Testis (tissue), 3 donors: ENCODE results near the gene CCBE1. TPM values are rescaled to one million over a fixed set of nuclear protein-coding genes. Genes with fewer than 3 reads are reported as not detected.

Experiments used
- DNase-seq: peaks from one replicate; pipeline ENCODE4 v3.0.0-alpha.2; 2019
- H3K27ac ChIP-seq, 2 donors: fragments of 200-600 bp; sonication (generic); one replicate each; pipeline ENCODE4 v1.5.1; 2019
- H3K27me3 ChIP-seq: fragments of 200-600 bp; sonication (generic); one replicate; pipeline ENCODE4 v1.5.1; 2019
- H3K36me3 ChIP-seq: fragments of 200-600 bp; sonication (generic); one replicate; pipeline ENCODE4 v1.5.1; 2017; ENCODE audit warnings: low read depth; ENCODE audit errors: missing control alignments
- H3K4me1 ChIP-seq: fragments of 200-600 bp; sonication (generic); one replicate; pipeline ENCODE4 v1.5.1; 2019
- H3K4me3 ChIP-seq, 2 donors: fragments of 200-600 bp; sonication (generic); one replicate each; pipeline ENCODE4 v1.5.1; 2017 to 2019
- H3K9me3 ChIP-seq: fragments of 200-600 bp; sonication (generic); one replicate; pipeline ENCODE4 v1.5.1; 2017
- POLR2A ChIP-seq: fragments of 450-650 bp; IDR thresholded peaks from one replicate; pipeline ENCODE4 v1.6.1; 2017; ENCODE audit warnings: antibody characterized with exemption, mild to moderate bottlenecking, moderate library complexity
- WGBS, 2 donors: methylation state at CpG; one replicate each; pipeline ENCODE4 v1.1.5; 2018; 5-methylcytosine and 5-hydroxymethylcytosine counted together
- intact Hi-C: fragments of 100-400 bp; cut with DNase I; formaldehyde crosslinking; loops from one replicate; pipeline ENCODE4 v1.15.1; 2023; ENCODE audit warnings: low total_unique reads
- polyA plus RNA-seq: library from polyadenylated mRNA; stranded (reverse); fragments of 350-450 nt; fragmentation: Illumina TruSeq; extraction: RNeasy Lipid Tissue Mini Kit (QIAGEN cat#74804); gene quantifications from one replicate; pipeline ENCODE4 v1.2.3, GENCODE V29; 2014; ENCODE audit warnings: low read depth, low replicate concordance; ENCODE audit not compliant: insufficient read depth
- total RNA-seq, 2 donors: library from RNA; depleted of rRNA; stranded (reverse); fragments of >200 nt; gene quantifications; one replicate each; pipeline ENCODE4 v1.2.3, GENCODE V29; 2016
- TF ChIP-seq, protein P1 (sequence below), 3 experiments: fragments of 450-650 bp in 2 of 3; fragments of 200-600 bp in 1 of 3; sonication (generic) in 1 of 3; IDR thresholded peaks; one replicate each; pipeline ENCODE4 v1.5.1; 2016 to 2019; ENCODE audit warnings: antibody characterized with exemption in 3 of 3, mild to moderate bottlenecking in 2 of 3, moderate library complexity in 1 of 3

The CCBE1 gene
- total and polyA plus RNA-seq, 3 donors from 2014 or later, result 1.8 to 2.6 (median 1.9) TPM

DNA sequence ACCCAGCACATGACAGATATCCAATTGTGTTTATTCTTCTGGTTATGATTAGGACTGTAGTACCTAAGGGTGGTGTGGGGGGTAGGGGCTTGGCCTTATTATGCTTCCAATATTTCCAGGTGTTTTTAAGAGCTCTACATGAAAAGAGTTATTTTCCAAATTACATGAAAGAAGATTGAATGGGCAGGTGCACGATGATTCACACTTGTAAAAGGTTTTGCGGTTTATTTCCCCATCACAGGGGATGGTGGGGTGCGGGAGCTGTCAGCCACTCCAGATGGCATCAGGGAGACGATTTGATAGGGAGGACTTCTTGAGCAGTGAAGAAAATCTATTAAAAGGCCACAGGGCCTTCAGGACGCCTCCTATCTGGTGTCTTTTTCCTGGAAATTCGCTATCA lies 15.1 kb upstream of the CCBE1 start:
- Histone ChIP-seq H3K4me3 (no peak overlapping the region), H3K4me1 (peaks cover 6% of the 10 kb centered on the region), H3K36me3 (no peaks in the 10 kb centered on the region), H3K27ac (no peak overlapping the region), H3K27me3 (no peaks in the 10 kb centered on the region), H3K9me3 (no peaks in the 10 kb centered on the region)
- WGBS, 2 donors, result 90% methylated on average over 6 of the region's 6 CpGs
- intact Hi-C loops, result no loop called here
- TF ChIP-seq POLR2A, result no peak
- TF ChIP-seq, protein P1, sequence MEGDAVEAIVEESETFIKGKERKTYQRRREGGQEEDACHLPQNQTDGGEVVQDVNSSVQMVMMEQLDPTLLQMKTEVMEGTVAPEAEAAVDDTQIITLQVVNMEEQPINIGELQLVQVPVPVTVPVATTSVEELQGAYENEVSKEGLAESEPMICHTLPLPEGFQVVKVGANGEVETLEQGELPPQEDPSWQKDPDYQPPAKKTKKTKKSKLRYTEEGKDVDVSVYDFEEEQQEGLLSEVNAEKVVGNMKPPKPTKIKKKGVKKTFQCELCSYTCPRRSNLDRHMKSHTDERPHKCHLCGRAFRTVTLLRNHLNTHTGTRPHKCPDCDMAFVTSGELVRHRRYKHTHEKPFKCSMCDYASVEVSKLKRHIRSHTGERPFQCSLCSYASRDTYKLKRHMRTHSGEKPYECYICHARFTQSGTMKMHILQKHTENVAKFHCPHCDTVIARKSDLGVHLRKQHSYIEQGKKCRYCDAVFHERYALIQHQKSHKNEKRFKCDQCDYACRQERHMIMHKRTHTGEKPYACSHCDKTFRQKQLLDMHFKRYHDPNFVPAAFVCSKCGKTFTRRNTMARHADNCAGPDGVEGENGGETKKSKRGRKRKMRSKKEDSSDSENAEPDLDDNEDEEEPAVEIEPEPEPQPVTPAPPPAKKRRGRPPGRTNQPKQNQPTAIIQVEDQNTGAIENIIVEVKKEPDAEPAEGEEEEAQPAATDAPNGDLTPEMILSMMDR (IDR thresholded peaks at IDR 0.05), result no peak
- no peak for DNase-seq

DNA sequence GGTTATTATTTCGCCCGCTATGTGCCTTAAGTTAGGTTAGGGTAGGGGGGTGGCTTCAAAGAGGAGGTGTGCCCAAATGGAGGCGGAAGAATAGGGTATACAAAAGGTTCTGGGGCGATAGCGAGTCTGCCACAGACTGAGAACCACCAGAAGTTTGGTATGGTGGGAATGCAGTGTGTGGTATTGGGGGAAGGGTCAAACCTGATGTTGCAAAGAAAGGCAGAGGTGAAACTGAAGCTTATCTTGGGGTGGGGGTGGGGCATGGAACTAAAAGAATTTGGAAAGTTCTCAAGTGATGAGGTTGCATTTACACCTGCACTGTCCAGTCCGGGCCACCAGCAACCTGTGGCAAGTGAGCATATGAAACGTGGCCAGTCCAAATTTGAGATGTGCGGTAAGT lies 11.8 kb upstream of the CCBE1 start:
- H3K4me3 ChIP-seq, result no peak overlapping the region
- no peak for TF ChIP-seq POLR2A
- TF ChIP-seq, protein P1 (IDR thresholded peaks at IDR 0.05), result no peak
- no peak overlapping the region for H3K27ac ChIP-seq
- no peaks in the 10 kb centered on the region for H3K4me1 ChIP-seq
- H3K27me3 ChIP-seq, result no peaks in the 10 kb centered on the region
- H3K9me3 ChIP-seq, result no peaks in the 10 kb centered on the region
- DNase-seq, result no peak
- intact Hi-C loops, result no loop called here
- H3K36me3 ChIP-seq, result no peaks in the 10 kb centered on the region
- WGBS, 2 donors, result 78 to 89% methylated on average over 8 of the region's 8 CpGs

DNA sequence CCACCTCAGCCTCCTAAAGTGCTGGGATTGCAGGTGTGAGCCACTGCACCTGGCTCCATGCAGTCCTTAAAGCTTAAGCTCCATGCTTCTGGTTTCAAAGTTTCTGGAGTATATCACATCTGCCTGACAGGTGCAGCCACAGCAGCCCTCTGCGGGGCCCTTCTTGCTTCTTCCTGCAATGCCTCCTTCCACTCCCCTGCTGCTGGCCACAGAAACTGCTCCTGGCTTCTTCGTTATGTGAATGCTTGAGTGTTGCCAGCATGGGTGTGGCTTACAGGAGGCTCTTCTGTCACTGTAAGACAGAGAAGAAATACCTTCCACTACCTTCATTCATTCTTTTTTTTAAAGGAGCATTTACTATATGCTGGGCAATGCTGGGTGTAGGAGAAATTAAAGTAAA lies 10.1 kb upstream of the CCBE1 start:
- no peak for TF ChIP-seq POLR2A
- TF ChIP-seq, protein P1 (IDR thresholded peaks at IDR 0.05), result no peak
- DNase-seq, result no peak
- Histone ChIP-seq H3K4me3 (no peak overlapping the region), H3K27ac (no peak overlapping the region), H3K27me3 (no peaks in the 10 kb centered on the region), H3K9me3 (no peaks in the 10 kb centered on the region), H3K4me1 (no peaks in the 10 kb centered on the region), H3K36me3 (no peaks in the 10 kb centered on the region)
- intact Hi-C loops, result no loop called here
- WGBS, 2 donors, result 55 to 74% methylated on average over 2 of the region's 2 CpGs

DNA sequence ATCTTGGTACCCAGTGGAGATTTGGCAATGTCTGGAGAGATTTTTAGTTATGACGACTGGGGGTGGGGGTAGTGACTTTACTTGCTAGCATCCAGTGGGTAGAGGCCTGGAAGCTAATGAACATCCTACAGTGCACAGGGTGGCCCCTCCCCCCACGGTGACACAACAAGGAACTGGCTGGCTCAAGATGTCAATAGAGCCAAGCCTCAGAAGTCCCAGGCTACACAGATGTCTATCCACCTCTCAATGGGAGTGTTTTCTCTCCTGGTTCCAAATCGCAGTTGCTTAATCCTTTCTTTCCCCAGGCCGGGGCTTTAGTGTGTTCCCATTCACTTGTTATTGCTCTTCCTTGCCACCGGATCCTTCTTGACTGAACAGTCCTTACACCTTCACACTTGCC lies 9.3 kb upstream of the CCBE1 start:
- Histone ChIP-seq H3K27ac (no peak overlapping the region), H3K9me3 (no peaks in the 10 kb centered on the region), H3K36me3 (no peaks in the 10 kb centered on the region), H3K27me3 (no peaks in the 10 kb centered on the region), H3K4me3 (no peak overlapping the region), H3K4me1 (no peaks in the 10 kb centered on the region)
- TF ChIP-seq, protein P1 (IDR thresholded peaks at IDR 0.05), result no peak
- TF ChIP-seq POLR2A, result no peak
- no peak for DNase-seq
- 67 to 80% methylated on average over 5 of the region's 5 CpGs for WGBS, 2 donors
- intact Hi-C loops, result no loop called here

DNA sequence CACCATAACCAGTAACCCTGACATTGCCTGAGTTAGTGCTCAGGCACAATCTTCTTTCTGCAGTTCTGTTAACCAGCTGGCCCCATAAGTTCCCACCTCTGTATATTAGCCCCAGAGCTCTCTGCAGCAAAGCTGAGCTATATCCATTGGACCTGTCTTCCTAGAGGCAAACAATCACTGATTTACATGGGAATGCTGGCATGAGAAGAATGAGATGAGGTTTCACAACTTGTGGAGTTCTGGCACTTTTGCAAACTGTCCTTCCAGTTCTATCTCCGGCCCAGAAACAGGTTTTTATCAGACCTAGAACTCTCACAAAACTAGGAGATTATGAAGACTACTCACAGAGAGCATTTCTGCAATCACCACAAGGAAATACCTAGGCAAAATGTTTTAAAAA lies 7.9 kb upstream of the CCBE1 start:
- Histone ChIP-seq H3K9me3 (no peaks in the 10 kb centered on the region), H3K27me3 (no peaks in the 10 kb centered on the region), H3K4me3 (no peak overlapping the region), H3K4me1 (no peaks in the 10 kb centered on the region), H3K36me3 (no peaks in the 10 kb centered on the region), H3K27ac (no peak overlapping the region)
- intact Hi-C loops, result no loop called here
- DNase-seq, result no peak
- TF ChIP-seq, protein P1 (IDR thresholded peaks at IDR 0.05), result no peak
- no peak for TF ChIP-seq POLR2A
- 53% methylated on average over 1 of the region's 1 CpG for WGBS, 2 donors
